Liver (tissue), 9 donors: ENCODE measurements around the gene NFU1. TPM values are rescaled to one million over a fixed set of nuclear protein-coding genes. Genes with fewer than 3 reads are reported as not detected.
A peak's percentile ranks its signal among the peaks of the same experiment; 100 is the strongest.

ENCODE experiments used
- DNase-seq: peaks from one replicate; pipeline ENCODE4 v3.0.0-alpha.2; 2017; ENCODE audit warnings: low spot score
- H3K27ac ChIP-seq, 2 donors: one replicate each; pipeline ENCODE4 v1.7.0; 2013; ENCODE audit warnings: inconsistent platforms in 2 of 2, low read length in 2 of 2, control low read depth in 1 of 2, low read depth in 1 of 2, mild to moderate bottlenecking in 1 of 2
- H3K27me3 ChIP-seq, 4 donors: one replicate each; pipeline versions ENCODE4 v1.6.1 to v1.7.0; 2013; ENCODE audit warnings: low read length in 3 of 4, inconsistent platforms in 1 of 4, mild to moderate bottlenecking in 1 of 4, moderate library complexity in 1 of 4; ENCODE audit not compliant: control insufficient read depth in 4 of 4, insufficient read depth in 4 of 4
- H3K36me3 ChIP-seq, 4 donors: one replicate each; pipeline versions ENCODE4 v1.6.1 to v1.7.0; 2013; ENCODE audit warnings: low read length in 3 of 4, mild to moderate bottlenecking in 3 of 4, low read depth in 1 of 4, moderate library complexity in 1 of 4; ENCODE audit not compliant: control insufficient read depth in 4 of 4, insufficient read depth in 3 of 4
- H3K4me1 ChIP-seq, 4 donors: one replicate each; pipeline versions ENCODE4 v1.6.1 to v1.7.0; 2013; ENCODE audit warnings: low read length in 3 of 4, mild to moderate bottlenecking in 3 of 4, moderate library complexity in 1 of 4; ENCODE audit not compliant: control insufficient read depth in 4 of 4, insufficient read depth in 4 of 4
- H3K4me3 ChIP-seq, 3 donors: one replicate each; pipeline versions ENCODE4 v1.6.1 to v1.7.0; 2013; ENCODE audit warnings: low read length in 3 of 3, control low read depth in 1 of 3, low read depth in 1 of 3, mild to moderate bottlenecking in 1 of 3
- H3K9ac ChIP-seq, 2 donors: one replicate each; pipeline ENCODE4 v1.7.0; 2013; ENCODE audit warnings: low read length in 2 of 2, mild to moderate bottlenecking in 2 of 2, moderate library complexity in 2 of 2, control low read depth in 1 of 2, low read depth in 1 of 2
- H3K9me3 ChIP-seq, 4 donors: one replicate each; pipeline versions ENCODE4 v1.6.1 to v1.7.0; 2013; ENCODE audit warnings: low read length in 3 of 4; ENCODE audit not compliant: control insufficient read depth in 4 of 4
- CTCF ChIP-seq: fragments of 150-350 bp; IDR thresholded peaks from 2 replicates; pipeline ENCODE4 v1.5.1; 2017; ENCODE audit warnings: improper control_type of control experiment, low read depth, low read length; ENCODE audit not compliant: missing input control
- EGR1 ChIP-seq, 2 donors: IDR thresholded peaks; 2 replicates each; pipeline ENCODE4 v1.6.1; 2016 to 2018; ENCODE audit warnings: antibody characterized with exemption in 2 of 2, low read depth in 2 of 2
- FOXA1 ChIP-seq: IDR thresholded peaks from 2 replicates; pipeline ENCODE4 v1.6.1; 2016; ENCODE audit warnings: antibody characterized with exemption
- FOXA2 ChIP-seq: IDR thresholded peaks from 2 replicates; pipeline ENCODE4 v1.6.1; 2016; ENCODE audit warnings: antibody characterized with exemption
- GABPA ChIP-seq, 2 donors: IDR thresholded peaks in 1 of 2; conservative IDR thresholded peaks in 1 of 2; 2 replicates each; pipeline ENCODE4 v1.6.1; 2016; ENCODE audit warnings: antibody characterized with exemption in 2 of 2, mild to moderate bottlenecking in 1 of 2, moderate library complexity in 1 of 2
- HNF4A ChIP-seq, 2 donors: conservative IDR thresholded peaks; 2 replicates each; pipeline ENCODE4 v1.6.1; 2016; ENCODE audit warnings: antibody characterized with exemption in 2 of 2, mild to moderate bottlenecking in 2 of 2
- HNF4G ChIP-seq: IDR thresholded peaks from 2 replicates; pipeline ENCODE4 v1.6.1; 2016; ENCODE audit warnings: antibody characterized with exemption
- JUND ChIP-seq, 2 donors: IDR thresholded peaks; 2 replicates each; pipeline ENCODE4 v1.6.1; 2016; ENCODE audit warnings: antibody characterized with exemption in 2 of 2
- MAX ChIP-seq: IDR thresholded peaks from 2 replicates; pipeline ENCODE4 v1.6.1; 2016; ENCODE audit warnings: antibody characterized with exemption
- NR2F2 ChIP-seq: IDR thresholded peaks from 2 replicates; pipeline ENCODE4 v1.6.1; 2016; ENCODE audit warnings: antibody characterized with exemption
- RAD21 ChIP-seq, 2 donors: IDR thresholded peaks; 2 replicates each; pipeline ENCODE4 v1.6.1; 2016; ENCODE audit warnings: antibody characterized with exemption in 2 of 2, mild to moderate bottlenecking in 2 of 2
- REST ChIP-seq: IDR thresholded peaks from 2 replicates; pipeline ENCODE4 v1.6.1; 2016; ENCODE audit warnings: antibody characterized with exemption, mild to moderate bottlenecking
- RXRA ChIP-seq, 2 donors: IDR thresholded peaks; 2 replicates each; pipeline ENCODE4 v1.6.1; 2017 to 2018; ENCODE audit warnings: antibody characterized with exemption in 2 of 2, mild to moderate bottlenecking in 1 of 2
- SP1 ChIP-seq: IDR thresholded peaks from 2 replicates; pipeline ENCODE4 v1.6.1; 2018; ENCODE audit warnings: antibody characterized with exemption, mild to moderate bottlenecking
- TAF1 ChIP-seq: conservative IDR thresholded peaks from 2 replicates; pipeline ENCODE4 v1.6.1; 2016; ENCODE audit warnings: antibody characterized with exemption, mild to moderate bottlenecking
- YY1 ChIP-seq: IDR thresholded peaks from 2 replicates; pipeline ENCODE4 v1.6.1; 2016; ENCODE audit warnings: antibody characterized with exemption, mild to moderate bottlenecking
- ZBTB33 ChIP-seq: IDR thresholded peaks from 2 replicates; pipeline ENCODE4 v1.6.1; 2016; ENCODE audit warnings: antibody characterized with exemption
- WGBS: extraction: QIAGEN DNeasy Blood & Tissue Kit; methylation state at CpG from one replicate; pipeline ENCODE4 v1.1.7; 2013; 5-methylcytosine and 5-hydroxymethylcytosine counted together
- polyA plus RNA-seq, 2 donors: library from polyadenylated mRNA; stranded (reverse) in 1 of 2; unstranded in 1 of 2; fragments of 200-250 nt in 1 of 2; fragments of >200 nt in 1 of 2; fragmentation: Nextera tagmentation in 1 of 2; extraction: Ambion mirVana in 1 of 2; gene quantifications; one replicate each; pipeline versions ENCODE4 v1.2.1 to v1.2.3, GENCODE V29; 2013 to 2015
- total RNA-seq, 2 donors: library from RNA; depleted of rRNA; stranded (reverse); fragments of >200 nt; gene quantifications; one replicate each; pipeline ENCODE4 v1.2.3, GENCODE V29; 2014
- TF ChIP-seq, protein P1 (sequence below): IDR thresholded peaks from 2 replicates; pipeline ENCODE4 v1.6.1; 2016; ENCODE audit warnings: antibody characterized with exemption
- donor health status: healthy.
- donor health status: healthy.
- donor health status: healthy.
- donor health status: healthy.
- donor health status: healthy.

NFU1 gene
- total and polyA plus RNA-seq, 4 donors, result 7.4 to 37.4 (median 16.0) TPM

DNA sequence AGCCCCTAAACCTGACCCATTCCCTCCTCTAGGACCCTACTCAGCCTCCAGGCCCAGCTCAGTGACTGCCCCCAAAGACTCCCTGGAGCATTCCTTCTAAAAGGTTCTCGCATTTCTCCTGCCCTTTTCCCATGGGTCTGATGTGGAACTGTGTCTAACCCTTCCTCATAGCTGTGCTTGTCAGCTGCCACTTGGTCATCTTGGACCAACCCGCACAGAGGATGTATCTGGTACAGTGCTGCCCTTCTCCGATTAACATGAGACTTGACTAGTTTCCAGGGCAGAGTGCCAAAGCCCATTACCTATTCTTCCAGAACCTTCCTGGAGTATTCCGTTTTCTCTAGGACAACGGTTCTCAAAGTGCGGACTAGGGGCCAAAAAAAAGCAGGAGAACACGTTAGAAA, 518 bp upstream of the NFU1 start:
- Histone ChIP-seq H3K4me1 (peaks cover 0 to 10% (median 5%) of the 10 kb centered on the region in 4 donors), H3K36me3 (no peaks in the 10 kb centered on the region), H3K4me3 (peak overlapping the region; percentile 9 to 89 (median 88)), H3K27me3 (no peaks in the 10 kb centered on the region), H3K9ac (peak overlapping the region; percentile 21 to 81), H3K27ac (peak overlapping the region; percentile 79 to 98), H3K9me3 (no peaks in the 10 kb centered on the region)
- TF ChIP-seq EGR1 (IDR thresholded peaks at IDR 0.05; ENCODE audit: low read depth in 2 of 2) (peak in 1 of 2 donors; percentile 3), TAF1 (no peak)
- 58% methylated on average over 7 of the region's 7 CpGs for WGBS
- DNase-seq, result no peak

DNA sequence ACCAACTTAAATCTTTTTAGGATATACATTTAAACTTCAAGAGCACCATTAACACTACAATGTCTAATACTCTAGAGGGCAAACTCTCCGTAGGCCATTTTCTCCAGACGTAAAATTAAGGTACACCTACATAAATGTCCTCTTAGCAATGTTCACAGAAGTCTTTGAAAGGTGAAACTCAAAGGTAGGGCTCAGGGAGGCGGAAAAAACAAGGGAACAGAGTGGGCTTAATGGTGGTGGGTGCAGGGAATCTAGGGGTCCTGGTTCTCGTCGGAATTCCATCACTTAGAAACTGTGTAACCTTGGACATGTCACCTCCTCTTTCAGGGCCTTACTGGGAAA, 668 bp downstream of the NFU1 start:
- no peak for DNase-seq
- TF ChIP-seq MAX (no peak), NR2F2 (no peak), TAF1 (no peak), CTCF (no peak), FOXA2 (no peak), YY1 (no peak), RAD21 (IDR thresholded peaks at IDR 0.05) (no peak), GABPA (IDR thresholded peaks at IDR 0.05 in 1 of 2, conservative IDR thresholded peaks at IDR 0.05 in 1 of 2) (no peak), JUND (IDR thresholded peaks at IDR 0.05) (no peak), ZBTB33 (no peak), HNF4A (conservative IDR thresholded peaks at IDR 0.05) (no peak), HNF4G (no peak), REST (no peak), FOXA1 (no peak), EGR1 (IDR thresholded peaks at IDR 0.05; ENCODE audit: low read depth in 2 of 2) (no peak), RXRA (IDR thresholded peaks at IDR 0.05) (no peak), SP1 (no peak)
- TF ChIP-seq, protein P1, sequence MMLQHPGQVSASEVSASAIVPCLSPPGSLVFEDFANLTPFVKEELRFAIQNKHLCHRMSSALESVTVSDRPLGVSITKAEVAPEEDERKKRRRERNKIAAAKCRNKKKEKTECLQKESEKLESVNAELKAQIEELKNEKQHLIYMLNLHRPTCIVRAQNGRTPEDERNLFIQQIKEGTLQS, result no peak
- WGBS, result 4% methylated on average over 5 of the region's 5 CpGs

More for the DNA sequence above, 668 bp downstream of the NFU1 start:
- Histone ChIP-seq H3K4me1 (peaks cover 0 to 10% (median 5%) of the 10 kb centered on the region in 4 donors), H3K27me3 (no peaks in the 10 kb centered on the region), H3K4me3 (peak overlapping the region; percentile 75 to 89 (median 88)), H3K9me3 (no peaks in the 10 kb centered on the region), H3K9ac (peak overlapping the region; percentile 21 to 95), H3K36me3 (no peaks in the 10 kb centered on the region), H3K27ac (peak overlapping the region; percentile 79 to 98)
